K562 (cell line): ENCODE results near the gene TMEM178A. TPM values are rescaled to one million over a fixed set of nuclear protein-coding genes. Genes with fewer than 3 reads are reported as not detected.

Source experiments
- ATAC-seq: fragments of 200-7000 bp; cut with Tn5 transposase; 3 replicates; pipeline ENCODE4 v1.9.1; 2020; ENCODE audit warnings: moderate library complexity
- BruUV-seq: library from RNA; stranded (reverse); fragments of 400-500 nt; replicated peaks from 2 replicates; lab custom pipeline; 2021; lab: Mats Ljungman, UMichigan
- CTCF ChIA-PET: fragments of 300-600 bp; formaldehyde crosslinking; extraction: SDS; loops from one replicate; lab custom pipeline; 2021; ENCODE audit warnings: low intra/inter-chr PET ratio; lab: Yijun Ruan, JAX
- POLR2A ChIA-PET: fragments of 300-600, 350-650 bp; sonication (Branson Sonifier 250); formaldehyde crosslinking; extraction: SDS; loops from one replicate; lab custom pipeline; 2021; ENCODE audit warnings: antibody characterized with exemption, inconsistent platforms; lab: Yijun Ruan, JAX
- DNase-seq, 4 experiments: peaks; one replicate each; pipeline versions ENCODE4 v3.0.0 to v3.0.0-alpha.2; 2011 to 2018; ENCODE audit warnings: low spot score in 3 of 4, mixed read lengths in 3 of 4; ENCODE audit errors: extremely low read depth in 1 of 4
- FAIRE-seq: peaks from 2 replicates; lab custom pipeline; 2011; peaks lifted over from hg19 to GRCh38; lab: Jason Lieb, UNC
- H2AFZ ChIP-seq: 2 replicates; pipeline ENCODE4 v1.6.0; 2011; ENCODE audit warnings: low read depth, low read length, control low read depth, inconsistent platforms
- H3K27ac ChIP-seq: fragments of 200-600 bp; 3 replicates; pipeline ENCODE4 v1.8.0; 2011; ENCODE audit warnings: low read depth, mild to moderate bottlenecking, control low read depth, inconsistent platforms, low read length, moderate library complexity, mixed read lengths; ENCODE audit errors: extremely low read depth
- H3K27me3 ChIP-seq, 2 experiments: fragments of 300-600 bp in 1 of 2; 2 replicates in 1 of 2; 3 replicates in 1 of 2; pipeline versions ENCODE4 v1.6.0 to v1.8.0; 2011; ENCODE audit warnings: inconsistent platforms in 2 of 2, low read length in 2 of 2, mild to moderate bottlenecking in 1 of 2, mixed read lengths in 1 of 2, moderate library complexity in 1 of 2; ENCODE audit not compliant: control insufficient read depth in 2 of 2, insufficient read depth in 2 of 2
- H3K36me3 ChIP-seq: fragments of 300-600 bp; 3 replicates; pipeline ENCODE4 v1.8.0; 2011; ENCODE audit warnings: mild to moderate bottlenecking, low read length, inconsistent platforms; ENCODE audit not compliant: control insufficient read depth, insufficient read depth
- H3K4me1 ChIP-seq, 2 experiments: fragments of 200-600 bp in 1 of 2; replicated peaks in 1 of 2; 2 replicates in 1 of 2; 3 replicates in 1 of 2; pipeline versions ENCODE4 v1.5.1 to v1.8.0; 2011; ENCODE audit warnings: inconsistent platforms in 2 of 2, low read length in 2 of 2, mild to moderate bottlenecking in 1 of 2, mixed read lengths in 1 of 2, moderate library complexity in 1 of 2; ENCODE audit not compliant: control insufficient read depth in 2 of 2, insufficient read depth in 2 of 2
- H3K4me2 ChIP-seq: 2 replicates; pipeline ENCODE4 v1.6.1; 2011; ENCODE audit warnings: low read length, control low read depth, inconsistent platforms, mixed read lengths; ENCODE audit not compliant: insufficient read depth
- H3K4me3 ChIP-seq: fragments of 200-600 bp; sonication (generic), shearing (Covaris generic); 2 replicates; pipeline ENCODE4 v1.5.1; 2016; ENCODE audit warnings: control low read depth, inconsistent platforms
- H3K79me2 ChIP-seq: fragments of 200-600 bp; 3 replicates; pipeline ENCODE4 v1.8.0; 2011; ENCODE audit warnings: low read length, inconsistent platforms; ENCODE audit not compliant: control insufficient read depth, insufficient read depth
- H3K9ac ChIP-seq, 2 experiments: 2 replicates each; pipeline versions ENCODE4 v1.6.0 to v1.6.1; 2011; ENCODE audit warnings: low read depth in 2 of 2, low read length in 2 of 2, control low read depth in 1 of 2, inconsistent platforms in 1 of 2, mild to moderate bottlenecking in 1 of 2, mixed read lengths in 1 of 2; ENCODE audit not compliant: insufficient read depth in 1 of 2
- H3K9me1 ChIP-seq: one replicate; pipeline ENCODE4 v1.6.0; 2011; ENCODE audit warnings: inconsistent platforms, mild to moderate bottlenecking, low read length, moderate library complexity; ENCODE audit not compliant: control insufficient read depth, insufficient read depth
- H3K9me3 ChIP-seq: replicated peaks from 2 replicates; pipeline ENCODE4 v1.5.1; 2011; ENCODE audit warnings: low read depth, low read length, inconsistent platforms; ENCODE audit not compliant: control insufficient read depth, insufficient read depth
- H4K20me1 ChIP-seq: replicated peaks from 2 replicates; pipeline ENCODE4 v1.6.1; 2011; ENCODE audit warnings: low read length, inconsistent platforms, mixed read lengths; ENCODE audit not compliant: control insufficient read depth, insufficient read depth
- BCOR ChIP-seq: fragments of 450-650 bp; IDR thresholded peaks from 2 replicates; pipeline ENCODE4 v1.6.1; 2016
- ELF4 ChIP-seq: fragments of 450-650 bp; formaldehyde crosslinking; IDR thresholded peaks from 2 replicates; pipeline ENCODE4 v1.4.0; 2022; ENCODE audit warnings: missing genetic modification characterization
- FIP1L1 ChIP-seq: fragments of 200-400 bp; formaldehyde crosslinking; IDR thresholded peaks from 2 replicates; pipeline ENCODE4 v1.6.1; 2018; ENCODE audit warnings: mild to moderate bottlenecking, low read depth, low read length; ENCODE audit not compliant: poor library complexity, severe bottlenecking
- FOXK1 ChIP-seq: sonication (generic); formaldehyde crosslinking; IDR thresholded peaks from 2 replicates; pipeline ENCODE4 v1.8.0; 2022; ENCODE audit warnings: missing genetic modification reagents, mild to moderate bottlenecking, borderline replicate concordance
- MLX ChIP-seq, 2 experiments: fragments of 450-650 bp in 1 of 2; sonication (generic) in 1 of 2; formaldehyde crosslinking; conservative IDR thresholded peaks; 2 replicates each; pipeline versions ENCODE4 v1.4.0 to v1.8.1; 2020 to 2022; ENCODE audit warnings: mild to moderate bottlenecking in 1 of 2, missing genetic modification reagents in 1 of 2
- MTA3 ChIP-seq: fragments of 450-650 bp; formaldehyde crosslinking; IDR thresholded peaks from 2 replicates; pipeline ENCODE4 v1.6.1; 2017; ENCODE audit warnings: mild to moderate bottlenecking, borderline replicate concordance
- NBN ChIP-seq: fragments of 450-650 bp; IDR thresholded peaks from 2 replicates; pipeline ENCODE4 v1.6.1; 2016; ENCODE audit warnings: low read depth, mild to moderate bottlenecking
- NRF1 ChIP-seq, 2 experiments: fragments of 450-650 bp; IDR thresholded peaks in 1 of 2; conservative IDR thresholded peaks in 1 of 2; 2 replicates each; pipeline ENCODE4 v1.6.1; 2014; ENCODE audit warnings: mild to moderate bottlenecking in 2 of 2
- POLR2AphosphoS2 ChIP-seq: IDR thresholded peaks from 2 replicates; pipeline ENCODE4 v1.6.1; 2012; ENCODE audit warnings: low read length, improper control_type of control experiment
- RBM34 ChIP-seq: fragments of 200-400 bp; formaldehyde crosslinking; IDR thresholded peaks from 2 replicates; pipeline ENCODE4 v1.6.1; 2018; ENCODE audit warnings: low read length, borderline replicate concordance; ENCODE audit not compliant: insufficient read depth
- SAFB ChIP-seq: fragments of 200-400 bp; formaldehyde crosslinking; IDR thresholded peaks from 2 replicates; pipeline ENCODE4 v1.6.1; 2017; ENCODE audit warnings: low read depth, low read length, borderline replicate concordance
- SREBF2 ChIP-seq: sonication (generic); formaldehyde crosslinking; IDR thresholded peaks from 2 replicates; pipeline ENCODE4 v1.4.0; 2020; ENCODE audit warnings: mild to moderate bottlenecking, missing genetic modification reagents
- ZNF79 ChIP-seq: fragments of 250-450 bp; sonication (Bioruptor Pico); IDR thresholded peaks from 2 replicates; pipeline ENCODE4 v1.4.0; 2020; ENCODE audit warnings: low read depth, mild to moderate bottlenecking, moderate library complexity
- WGBS: fragments of 100-300 bp; shearing (Covaris generic); methylation state at CpG from one replicate; pipeline ENCODE4 v1.1.6; 2016; ENCODE audit warnings: low coverage, mixed read lengths; ENCODE audit not compliant: insufficient coverage; ENCODE audit errors: missing lambda C conversion rate; 5-methylcytosine and 5-hydroxymethylcytosine counted together
- in situ Hi-C: fragments of 300-500 bp; cut with MboI; formaldehyde crosslinking; loops from 4 replicates; pipeline ENCODE4 v1.15.0; 2018; ENCODE audit warnings: inconsistent platforms, mixed read lengths
- intact Hi-C: fragments of 100-400 bp; cut with micrococcal nuclease; formaldehyde crosslinking; loops from 2 replicates; pipeline ENCODE4 v1.14.2; 2022
- polyA plus RNA-seq, 8 experiments: library from polyadenylated mRNA; depleted of rRNA in 4 of 8; stranded (reverse) in 5 of 8; unstranded in 3 of 8; fragments of >200 nt; fragmentation: Nextera tagmentation in 2 of 8; fragmentation: Illumina TruSeq in 1 of 8; extraction: Ambion mirVana in 2 of 8; extraction: Trizol in 1 of 8; gene quantifications; 2 replicates each; pipeline versions ENCODE4 v1.2.1 to v1.2.3, GENCODE V29; 2011 to 2014; ENCODE audit warnings: inconsistent platforms in 1 of 8, missing spikeins in 1 of 8
- total RNA-seq, 7 experiments: library from RNA; depleted of rRNA in 6 of 7; stranded (reverse); fragments of >200 nt in 6 of 7; fragmentation: Illumina TruSeq in 2 of 7; extraction: Trizol in 2 of 7; gene quantifications; 2 replicates each; pipeline versions ENCODE4 v1.2.1 to v1.2.3, GENCODE V29; 2011 to 2021; ENCODE audit warnings: low replicate concordance in 1 of 7
- TF ChIP-seq, protein P1 (sequence below), 2 experiments: fragments of 450-650 bp; IDR thresholded peaks; 2 replicates each; pipeline ENCODE4 v1.6.1; 2016; ENCODE audit warnings: mild to moderate bottlenecking in 2 of 2, borderline replicate concordance in 1 of 2, low read depth in 1 of 2, moderate library complexity in 1 of 2

Gene TMEM178A
- total and polyA plus RNA-seq, 9 of the 15 experiments (the other 6 are each of a cell fraction or from before 2014, with no cell fraction given) = 0.04 to 0.17 TPM; not detected in 7

- ChIA-PET POLR2A (no interaction called here), CTCF (no interaction called here)
- H3K36me3 ChIP-seq = no peaks in the 10 kb centered on the region
- WGBS = 0% methylated on average over 2 of the region's 2 CpGs
- no peak overlapping the region for H3K4me2 ChIP-seq
- in situ Hi-C loops = no loop called here
- H3K79me2 ChIP-seq = no peaks in the 10 kb centered on the region
- FAIRE-seq (no peak), ATAC-seq (no peak), DNase-seq (no peak)
- BruUV-seq = no TSS peak
- H3K4me3 ChIP-seq = no peak overlapping the region
- no peaks in the 10 kb centered on the region for H3K4me1 ChIP-seq
- H3K27me3 ChIP-seq = peaks cover 11 to 16% of the 10 kb centered on the region in 2 experiments; a peak in 3 of 5 replicates
- H3K9me3 ChIP-seq = no peaks in the 10 kb centered on the region; the same call in 1 of the 2 replicates
- H2AFZ ChIP-seq = no peak overlapping the region
- no peak overlapping the region for H3K27ac ChIP-seq
- no peak overlapping the region for H3K9ac ChIP-seq
- no peaks in the 10 kb centered on the region for H3K9me1 ChIP-seq
- intact Hi-C loops = no loop called here
- no peaks in the 10 kb centered on the region for H4K20me1 ChIP-seq
- TF ChIP-seq, protein P1, sequence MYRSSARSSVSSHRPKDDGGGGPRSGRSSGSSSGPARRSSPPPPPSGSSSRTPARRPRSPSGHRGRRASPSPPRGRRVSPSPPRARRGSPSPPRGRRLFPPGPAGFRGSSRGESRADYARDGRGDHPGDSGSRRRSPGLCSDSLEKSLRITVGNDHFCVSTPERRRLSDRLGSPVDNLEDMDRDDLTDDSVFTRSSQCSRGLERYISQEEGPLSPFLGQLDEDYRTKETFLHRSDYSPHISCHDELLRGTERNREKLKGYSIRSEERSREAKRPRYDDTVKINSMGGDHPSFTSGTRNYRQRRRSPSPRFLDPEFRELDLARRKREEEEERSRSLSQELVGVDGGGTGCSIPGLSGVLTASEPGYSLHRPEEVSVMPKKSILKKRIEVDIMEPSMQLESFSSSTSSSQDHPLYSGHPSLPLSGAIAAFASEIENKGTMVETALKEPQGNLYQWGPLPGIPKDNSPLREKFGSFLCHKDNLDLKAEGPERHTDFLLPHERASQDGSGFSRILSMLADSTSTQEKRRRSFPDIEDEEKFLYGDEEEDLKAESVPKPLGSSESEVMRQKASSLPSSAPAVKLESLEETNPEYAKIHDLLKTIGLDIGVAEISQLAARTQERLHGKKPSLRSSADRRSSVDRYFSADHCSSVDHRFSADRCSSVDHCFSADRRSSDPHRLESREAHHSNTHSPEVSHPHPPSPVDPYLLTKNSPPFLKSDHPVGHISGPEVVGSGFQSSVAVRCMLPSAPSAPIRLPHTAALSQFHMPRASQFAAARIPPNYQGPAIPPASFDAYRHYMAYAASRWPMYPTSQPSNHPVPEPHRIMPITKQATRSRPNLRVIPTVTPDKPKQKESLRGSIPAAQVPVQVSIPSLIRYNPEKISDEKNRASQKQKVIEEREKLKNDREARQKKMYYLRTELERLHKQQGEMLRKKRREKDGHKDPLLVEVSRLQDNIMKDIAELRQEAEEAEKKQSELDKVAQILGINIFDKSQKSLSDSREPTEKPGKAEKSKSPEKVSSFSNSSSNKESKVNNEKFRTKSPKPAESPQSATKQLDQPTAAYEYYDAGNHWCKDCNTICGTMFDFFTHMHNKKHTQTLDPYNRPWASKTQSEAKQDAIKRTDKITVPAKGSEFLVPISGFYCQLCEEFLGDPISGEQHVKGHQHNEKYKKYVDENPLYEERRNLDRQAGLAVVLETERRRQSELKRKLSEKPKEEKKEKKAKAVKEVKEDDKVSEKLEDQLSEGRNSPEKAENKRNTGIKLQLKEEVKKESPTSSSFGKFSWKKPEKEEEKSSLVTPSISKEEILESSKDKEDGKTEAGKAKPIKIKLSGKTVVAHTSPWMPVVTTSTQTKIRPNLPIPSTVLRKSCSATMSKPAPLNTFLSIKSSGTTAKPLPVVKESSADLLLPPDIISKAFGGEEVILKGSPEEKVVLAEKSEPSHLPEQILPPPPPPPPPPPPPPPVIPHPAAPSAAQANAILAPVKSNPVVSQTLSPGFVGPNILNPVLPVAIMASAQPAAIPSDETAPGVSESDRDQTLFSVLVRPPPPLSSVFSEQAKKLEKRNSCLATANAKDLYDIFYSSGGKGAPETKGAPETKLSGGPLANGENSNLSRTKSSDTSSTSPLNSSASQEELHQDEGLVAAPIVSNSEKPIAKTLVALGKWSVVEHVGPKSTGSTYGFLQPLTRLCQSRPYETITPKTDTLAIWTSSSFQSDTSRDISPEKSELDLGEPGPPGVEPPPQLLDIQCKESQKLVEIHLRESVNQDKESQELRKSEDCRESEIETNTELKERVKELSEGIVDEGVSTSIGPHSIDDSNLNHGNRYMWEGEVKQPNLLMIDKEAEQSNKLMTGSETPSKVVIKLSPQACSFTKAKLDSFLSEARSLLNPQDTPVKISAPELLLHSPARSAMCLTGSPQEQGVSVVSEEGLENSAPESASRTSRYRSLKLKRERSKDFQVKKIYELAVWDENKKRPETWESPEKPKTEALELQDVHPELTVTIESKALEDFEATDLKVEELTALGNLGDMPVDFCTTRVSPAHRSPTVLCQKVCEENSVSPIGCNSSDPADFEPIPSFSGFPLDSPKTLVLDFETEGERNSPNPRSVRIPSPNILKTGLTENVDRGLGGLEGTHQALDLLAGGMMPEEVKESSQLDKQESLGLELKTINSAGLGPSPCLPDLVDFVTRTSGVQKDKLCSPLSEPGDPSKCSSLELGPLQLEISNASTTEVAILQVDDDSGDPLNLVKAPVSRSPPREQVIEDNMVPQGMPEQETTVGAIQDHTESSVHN (IDR thresholded peaks at IDR 0.05; ENCODE audit: borderline replicate concordance in 1 of 2, low read depth in 1 of 2) = no peak
- TF ChIP-seq NRF1 (conservative IDR thresholded peaks at IDR 0.05 in 1 of 2, IDR thresholded peaks at IDR 0.05 in 1 of 2) (no peak), NBN (no peak), MTA3 (no peak), ZNF79 (CRISPR knock-in tag) (no peak), FIP1L1 (no peak), POLR2AphosphoS2 (no peak), SAFB (no peak), ELF4 (CRISPR knock-in tag) (no peak), SREBF2 (CRISPR knock-in tag) (no peak), RBM34 (no peak), BCOR (no peak), FOXK1 (CRISPR knock-in tag) (no peak), MLX (CRISPR knock-in tag; conservative IDR thresholded peaks at IDR 0.05) (no peak)
Measured at GRCh38 chr2:39640107-39640506, 25.6 kb upstream of the TMEM178A start.
